ENCODE results near the gene HDHD3. TPM values are rescaled to one million over a fixed set of nuclear protein-coding genes. Genes with fewer than 3 reads are reported as not detected.
A peak's percentile ranks its signal among the peaks of the same experiment; 100 is the strongest.

HDHD3 gene
- total RNA-seq, 4 donors from 2014 or later = 24.9 to 69.0 (median 58.6) TPM

DNA sequence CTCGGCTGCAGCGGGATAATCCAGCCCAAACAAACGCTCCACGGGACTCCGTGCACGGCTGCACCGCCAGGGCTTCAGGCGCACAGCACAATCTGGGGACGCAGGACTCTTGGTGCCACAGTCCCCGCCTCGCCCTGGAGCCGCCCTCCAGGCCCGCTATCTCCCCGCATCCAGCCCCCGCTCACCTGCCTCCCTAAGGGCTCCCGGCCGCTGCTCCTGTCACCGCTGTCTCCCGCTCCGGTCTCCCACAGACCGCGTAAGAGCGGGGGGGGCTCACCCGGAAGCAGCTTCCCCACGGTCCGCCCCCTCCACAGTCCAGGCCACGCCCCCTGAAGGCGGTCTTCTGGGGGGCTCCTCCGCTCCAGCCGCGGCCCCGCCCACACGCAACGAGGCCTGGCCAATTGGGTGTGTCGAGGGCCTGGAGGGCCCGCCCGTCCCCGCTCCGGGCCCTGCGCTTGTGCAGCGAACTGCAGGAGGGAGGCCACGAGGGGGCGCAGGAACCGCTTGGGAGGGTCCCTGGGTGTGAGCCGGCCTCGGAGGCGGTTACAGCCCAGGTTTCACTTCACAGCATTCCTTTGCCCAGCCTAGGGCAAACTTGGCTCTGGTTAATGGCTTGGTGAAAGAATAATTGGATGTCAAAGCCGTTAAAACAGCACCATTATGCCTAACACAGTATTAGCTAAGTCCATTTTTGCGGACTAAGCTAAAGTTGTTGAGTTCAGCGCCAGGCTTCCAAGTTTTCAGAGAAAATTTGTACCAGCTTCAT, 24.4 kb upstream of the HDHD3 start, which contains the start of gene ALAD:
Gene ALAD, minus strand, starts transcription at position 258 of the 766 bp plus-strand sequence. CDS start 7,725 bp downstream, outside the sequence.
- WGBS = 4% methylated on average over 14 of the region's 50 CpGs
- Histone ChIP-seq H3K36me3 (no peaks in the 10 kb centered on the region), H3K4me3 (peak within 1 kb of the TSS; percentile 86), H3K27me3 (no peaks in the 10 kb centered on the region), H3K27ac (peak within 1 kb of the TSS; percentile 74), H3K4me1 (peaks cover 41% of the 10 kb centered on the region), H3K9me3 (no peaks in the 10 kb centered on the region)
- TF ChIP-seq CTCF (IDR thresholded peaks at IDR 0.05) = peak; percentile 92 to 97
- TF ChIP-seq POLR2A (IDR thresholded peaks at IDR 0.05) = no peak
- peak in 2 of 3 donors; percentile 35 to 69 for TF ChIP-seq POLR2AphosphoS5 (IDR thresholded peaks at IDR 0.05)
- TF ChIP-seq EP300 (IDR thresholded peaks at IDR 0.05) = no peak
- DNase-seq (ENCODE audit: low spot score in 2 of 2) = peak; percentile 99

GRCh38 chr9:113399646-113400200, 22.9 kb upstream of the HDHD3 start:
- no peak overlapping the region for H3K4me3 ChIP-seq
- H3K4me1 ChIP-seq = peaks cover 41% of the 10 kb centered on the region
- H3K9me3 ChIP-seq = no peaks in the 10 kb centered on the region
- TF ChIP-seq EP300 (IDR thresholded peaks at IDR 0.05) (no peak), POLR2A (IDR thresholded peaks at IDR 0.05) (no peak), CTCF (IDR thresholded peaks at IDR 0.05) (no peak), POLR2AphosphoS5 (IDR thresholded peaks at IDR 0.05) (no peak)
- H3K27me3 ChIP-seq = no peaks in the 10 kb centered on the region
- peaks cover 8% of the 10 kb centered on the region for H3K36me3 ChIP-seq
- 68% methylated on average over 3 of the region's 3 CpGs for WGBS
- DNase-seq (ENCODE audit: low spot score in 2 of 2) = no peak
- no peak overlapping the region for H3K27ac ChIP-seq

- 84% methylated on average over 5 of the region's 5 CpGs for WGBS
- no peak for DNase-seq (ENCODE audit: low spot score in 2 of 2)
- peaks cover 41% of the 10 kb centered on the region for H3K4me1 ChIP-seq
- H3K36me3 ChIP-seq = peaks cover 11% of the 10 kb centered on the region
- no peaks in the 10 kb centered on the region for H3K9me3 ChIP-seq
- TF ChIP-seq POLR2A (IDR thresholded peaks at IDR 0.05) (no peak), POLR2AphosphoS5 (IDR thresholded peaks at IDR 0.05) (no peak), CTCF (IDR thresholded peaks at IDR 0.05) (no peak), EP300 (IDR thresholded peaks at IDR 0.05) (no peak)
- no peak overlapping the region for H3K27ac ChIP-seq
- H3K4me3 ChIP-seq = no peak overlapping the region
- no peaks in the 10 kb centered on the region for H3K27me3 ChIP-seq
Measured at GRCh38 chr9:113398796-113399195, 22.0 kb upstream of the HDHD3 start.

- 74% methylated on average over 3 of the region's 3 CpGs for WGBS
- H3K4me3 ChIP-seq = no peak overlapping the region
- no peak for DNase-seq (ENCODE audit: low spot score in 2 of 2)
- no peaks in the 10 kb centered on the region for H3K9me3 ChIP-seq
- TF ChIP-seq POLR2AphosphoS5 (IDR thresholded peaks at IDR 0.05) = no peak
- no peak for TF ChIP-seq EP300 (IDR thresholded peaks at IDR 0.05)
- TF ChIP-seq POLR2A (IDR thresholded peaks at IDR 0.05) = no peak
- no peak overlapping the region for H3K27ac ChIP-seq
- H3K36me3 ChIP-seq = peaks cover 21% of the 10 kb centered on the region
- peaks cover 37% of the 10 kb centered on the region for H3K4me1 ChIP-seq
- no peaks in the 10 kb centered on the region for H3K27me3 ChIP-seq
Measured at GRCh38 chr9:113397203-113397631, 20.4 kb upstream of the HDHD3 start.

DNA sequence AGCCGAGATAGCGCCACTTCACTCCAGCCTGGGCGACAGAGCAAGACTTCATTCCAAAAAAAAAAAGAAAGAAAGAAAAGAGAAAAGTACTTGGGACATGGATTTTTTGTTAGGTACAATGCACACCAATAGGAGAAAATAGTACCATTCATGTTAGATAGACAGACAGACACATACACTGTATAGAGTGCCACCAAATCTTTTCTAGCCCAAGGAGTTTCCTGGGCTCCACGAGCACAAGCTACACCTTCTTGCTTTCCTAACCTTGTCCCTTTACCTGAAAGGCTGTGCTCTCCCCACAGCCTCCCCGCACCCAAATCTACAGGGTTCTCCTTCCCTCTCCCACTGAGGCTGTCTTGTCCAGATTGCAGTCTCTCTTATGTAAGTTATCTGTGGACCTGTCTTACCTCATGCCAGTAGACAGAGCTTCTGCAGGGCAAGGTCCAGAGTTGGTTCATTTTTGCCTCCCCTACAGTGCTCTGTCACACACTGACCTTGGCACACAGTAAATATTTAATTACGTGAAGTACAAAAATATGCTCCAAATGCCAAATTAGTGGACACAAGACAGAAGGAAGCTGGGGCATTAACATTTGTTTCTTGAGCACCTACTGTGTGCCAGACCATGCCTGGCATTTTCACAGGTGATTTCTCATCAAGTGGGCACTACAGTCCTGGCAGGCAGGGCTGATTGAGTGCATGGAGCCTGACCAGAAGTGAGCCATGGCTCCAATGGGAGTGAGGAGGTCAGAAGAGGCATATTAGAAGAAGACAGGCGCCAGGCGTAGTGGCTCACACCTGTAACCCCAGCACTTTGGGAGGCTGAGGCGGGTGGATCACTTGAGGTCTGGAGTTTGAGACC, 18.4 kb upstream of the HDHD3 start:
- Histone ChIP-seq H3K9me3 (no peaks in the 10 kb centered on the region), H3K4me3 (no peak overlapping the region), H3K27me3 (no peaks in the 10 kb centered on the region), H3K4me1 (peaks cover 22% of the 10 kb centered on the region), H3K36me3 (peaks cover 41% of the 10 kb centered on the region), H3K27ac (no peak overlapping the region)
- peak in 1 of 2 donors; percentile 34 for DNase-seq (ENCODE audit: low spot score in 2 of 2)
- 95% methylated on average over 9 of the region's 9 CpGs for WGBS
- no peak for TF ChIP-seq POLR2A (IDR thresholded peaks at IDR 0.05)
- TF ChIP-seq EP300 (IDR thresholded peaks at IDR 0.05) = no peak
- TF ChIP-seq CTCF (IDR thresholded peaks at IDR 0.05) = no peak
- TF ChIP-seq POLR2AphosphoS5 (IDR thresholded peaks at IDR 0.05) = no peak

Measured in suprapubic skin (tissue), 4 donors.